Measurements from ENCODE around the gene PHKA1. TPM values are rescaled to one million over a fixed set of nuclear protein-coding genes. Genes with fewer than 3 reads are reported as not detected.
"Not testable (repeated sequence)": the region's sequence is repeated elsewhere in the genome, so short reads cannot be mapped to it uniquely, and the experiment has no call there.

The PHKA1 gene
- total and polyA plus RNA-seq, 4 donors = 1.1 to 4.0 (median 3.2) TPM

GRCh38 chrX:72604112-72604511, 110.0 kb downstream of the PHKA1 start:
- Histone ChIP-seq H3K4me1 (ENCODE audit: control insufficient read depth in 5 of 5, insufficient read depth in 5 of 5, low read length in 5 of 5) (no peaks in the 10 kb centered on the region), H3K4me3 (no peak overlapping the region), H3K9me3 (ENCODE audit: control insufficient read depth in 4 of 4, insufficient read depth in 3 of 4, low read length in 3 of 4) (no peaks in the 10 kb centered on the region), H3K27me3 (ENCODE audit: control insufficient read depth in 3 of 3, insufficient read depth in 3 of 3, low read length in 2 of 3) (peaks cover 0 to 10% (median 3%) of the 10 kb centered on the region in 3 donors), H3K36me3 (ENCODE audit: control insufficient read depth in 4 of 4, insufficient read depth in 4 of 4, low read length in 4 of 4) (no peaks in the 10 kb centered on the region), H3K9ac (ENCODE audit: insufficient read depth in 1 of 2, low read length in 2 of 2) (no peak overlapping the region), H3K27ac (ENCODE audit: low read depth in 1 of 2, low read length in 1 of 2) (no peak overlapping the region)
- ATAC-seq (ENCODE audit: insufficient read depth, low FRiP score) (no peak), DNase-seq (no peak)
- TF ChIP-seq CTCF (IDR thresholded peaks at IDR 0.05; ENCODE audit: control extremely low read depth, extremely low read depth) = no peak
- 74 to 88% methylated on average over 2 of the region's 2 CpGs for WGBS, 2 donors

GRCh38 chrX:72591038-72591437, 123.1 kb downstream of the PHKA1 start:
- not testable (repeated sequence) for H3K27ac ChIP-seq (ENCODE audit: low read depth in 1 of 2, low read length in 1 of 2); H3K4me1 ChIP-seq (ENCODE audit: control insufficient read depth in 5 of 5, insufficient read depth in 5 of 5, low read length in 5 of 5); H3K9me3 ChIP-seq (ENCODE audit: control insufficient read depth in 4 of 4, insufficient read depth in 3 of 4, low read length in 3 of 4); H3K27me3 ChIP-seq (ENCODE audit: control insufficient read depth in 3 of 3, insufficient read depth in 3 of 3, low read length in 2 of 3); ATAC-seq (ENCODE audit: insufficient read depth, low FRiP score); H3K9ac ChIP-seq (ENCODE audit: insufficient read depth in 1 of 2, low read length in 2 of 2); H3K4me3 ChIP-seq; H3K36me3 ChIP-seq (ENCODE audit: control insufficient read depth in 4 of 4, insufficient read depth in 4 of 4, low read length in 4 of 4); DNase-seq
- WGBS, 2 donors = 76 to 89% methylated on average over 4 of the region's 4 CpGs

- H3K9ac ChIP-seq (ENCODE audit: insufficient read depth in 1 of 2, low read length in 2 of 2) = no peak overlapping the region
- no peak overlapping the region for H3K27ac ChIP-seq (ENCODE audit: low read depth in 1 of 2, low read length in 1 of 2)
- H3K4me1 ChIP-seq (ENCODE audit: control insufficient read depth in 5 of 5, insufficient read depth in 5 of 5, low read length in 5 of 5) = no peaks in the 10 kb centered on the region
- no peak for TF ChIP-seq CTCF (IDR thresholded peaks at IDR 0.05; ENCODE audit: control extremely low read depth, extremely low read depth)
- 83 to 98% methylated on average over 3 of the region's 3 CpGs for WGBS, 2 donors
- peaks cover 0 to 3% (median 0%) of the 10 kb centered on the region in 4 donors for H3K36me3 ChIP-seq (ENCODE audit: control insufficient read depth in 4 of 4, insufficient read depth in 4 of 4, low read length in 4 of 4)
- DNase-seq = no peak
- no peak overlapping the region for H3K4me3 ChIP-seq
- H3K9me3 ChIP-seq (ENCODE audit: control insufficient read depth in 4 of 4, insufficient read depth in 3 of 4, low read length in 3 of 4) = peaks cover 0 to 8% (median 0%) of the 10 kb centered on the region in 4 donors
- H3K27me3 ChIP-seq (ENCODE audit: control insufficient read depth in 3 of 3, insufficient read depth in 3 of 3, low read length in 2 of 3) = peaks cover 0 to 6% (median 5%) of the 10 kb centered on the region in 3 donors
- ATAC-seq (ENCODE audit: insufficient read depth, low FRiP score) = no peak
Observed at GRCh38 chrX:72584163-72584562, 129.9 kb downstream of the PHKA1 start.

GRCh38 chrX:72576141-72576894, 137.8 kb downstream of the PHKA1 start:
- H3K27me3 ChIP-seq (ENCODE audit: control insufficient read depth in 3 of 3, insufficient read depth in 3 of 3, low read length in 2 of 3) = peaks cover 0 to 15% (median 14%) of the 10 kb centered on the region in 3 donors
- H3K9me3 ChIP-seq (ENCODE audit: control insufficient read depth in 4 of 4, insufficient read depth in 3 of 4, low read length in 3 of 4) = no peaks in the 10 kb centered on the region
- no peak overlapping the region for H3K27ac ChIP-seq (ENCODE audit: low read depth in 1 of 2, low read length in 1 of 2)
- WGBS, 2 donors = 31 to 61% methylated on average over 7 of the region's 7 CpGs
- no peak overlapping the region for H3K9ac ChIP-seq (ENCODE audit: insufficient read depth in 1 of 2, low read length in 2 of 2)
- ATAC-seq (ENCODE audit: insufficient read depth, low FRiP score) (no peak), DNase-seq (no peak)
- no peak for TF ChIP-seq CTCF (IDR thresholded peaks at IDR 0.05; ENCODE audit: control extremely low read depth, extremely low read depth)
- peaks cover 0 to 3% (median 0%) of the 10 kb centered on the region in 4 donors for H3K36me3 ChIP-seq (ENCODE audit: control insufficient read depth in 4 of 4, insufficient read depth in 4 of 4, low read length in 4 of 4)
- no peak overlapping the region for H3K4me3 ChIP-seq
- H3K4me1 ChIP-seq (ENCODE audit: control insufficient read depth in 5 of 5, insufficient read depth in 5 of 5, low read length in 5 of 5) = peaks cover 0 to 2% (median 0%) of the 10 kb centered on the region in 5 donors

Data from lung (tissue), 12 donors.